AG04449 (cell line): ENCODE results near the gene PROX1.

Experiments used
- CTCF ChIA-PET: fragments of 350-600 bp; formaldehyde crosslinking; extraction: SDS; loops from one replicate; lab custom pipeline; 2021; ENCODE audit warnings: antibody characterized with exemption; lab: Yijun Ruan, JAX
- POLR2A ChIA-PET: fragments of 400-600, 350-600 bp; formaldehyde crosslinking; extraction: SDS; loops from one replicate; lab custom pipeline; 2020; ENCODE audit warnings: antibody characterized with exemption, inconsistent platforms; lab: Yijun Ruan, JAX
- DNase-seq: peaks from one replicate; pipeline ENCODE4 v3.0.0-alpha.2; 2010; ENCODE audit warnings: low read depth, low spot score
- H3K4me3 ChIP-seq: 2 replicates; pipeline ENCODE4 v1.5.1; 2011; ENCODE audit warnings: low read depth, mild to moderate bottlenecking, control low read depth, low read length
- CTCF ChIP-seq: IDR thresholded peaks from one replicate; pipeline ENCODE4 v1.5.1; 2011; ENCODE audit warnings: mild to moderate bottlenecking, moderate library complexity, low read length, control low read depth, inconsistent platforms; ENCODE audit not compliant: insufficient read depth; ENCODE audit errors: missing control alignments

PROX1 gene

GRCh38 chr1:213987422-213987926, 299 bp upstream of the PROX1 start:
- ChIA-PET CTCF (no interaction called here), POLR2A (no interaction called here)
- peak; percentile 41 for DNase-seq
- TF ChIP-seq CTCF: no peak
- peak overlapping the region; percentile 61 for H3K4me3 ChIP-seq

GRCh38 chr1:213988507-213989001, 781 bp downstream of the PROX1 start:
- DNase-seq: no peak
- TF ChIP-seq CTCF: no peak
- ChIA-PET POLR2A (no interaction called here), CTCF (no interaction called here)
- H3K4me3 ChIP-seq: peak overlapping the region; percentile 61

- CTCF ChIA-PET: no interaction called here
- POLR2A ChIA-PET: no interaction called here
- no peak for TF ChIP-seq CTCF
- H3K4me3 ChIP-seq: peak overlapping the region; percentile 61
- DNase-seq: no peak
Observed at GRCh38 chr1:213989002-213989855, 1.5 kb downstream of the PROX1 start.

- ChIA-PET CTCF (no interaction called here), POLR2A (no interaction called here)
- DNase-seq: no peak
- no peak for TF ChIP-seq CTCF
- no peak overlapping the region for H3K4me3 ChIP-seq
Observed at GRCh38 chr1:213993929-213994328, 6.2 kb downstream of the PROX1 start.

GRCh38 chr1:213994888-213995287, 7.1 kb downstream of the PROX1 start:
- TF ChIP-seq CTCF: no peak
- no peak overlapping the region for H3K4me3 ChIP-seq
- DNase-seq: no peak
- CTCF ChIA-PET: no interaction called here
- POLR2A ChIA-PET: no interaction called here

- POLR2A ChIA-PET: no interaction called here
- no peak overlapping the region for H3K4me3 ChIP-seq
- CTCF ChIA-PET: no interaction called here
- no peak for DNase-seq
- TF ChIP-seq CTCF: no peak
Observed at GRCh38 chr1:213995603-213996002, 7.8 kb downstream of the PROX1 start.
